Body of pancreas (tissue), 4 donors: ENCODE results near the gene ADPRS.

Source experiments
- POLR2A ChIP-seq, 3 donors: fragments of 450-650 bp; IDR thresholded peaks; one replicate each; pipeline ENCODE4 v1.6.1; 2016; ENCODE audit warnings: antibody characterized with exemption in 3 of 3, mild to moderate bottlenecking in 2 of 3
- TF ChIP-seq, protein P1 (sequence below), 7 experiments: fragments of 450-650 bp in 4 of 7; fragments of 200-600 bp in 3 of 7; sonication (generic) in 3 of 7; IDR thresholded peaks; one replicate each; pipeline ENCODE4 v1.5.1; 2016 to 2019; ENCODE audit warnings: antibody characterized with exemption in 7 of 7

DNA sequence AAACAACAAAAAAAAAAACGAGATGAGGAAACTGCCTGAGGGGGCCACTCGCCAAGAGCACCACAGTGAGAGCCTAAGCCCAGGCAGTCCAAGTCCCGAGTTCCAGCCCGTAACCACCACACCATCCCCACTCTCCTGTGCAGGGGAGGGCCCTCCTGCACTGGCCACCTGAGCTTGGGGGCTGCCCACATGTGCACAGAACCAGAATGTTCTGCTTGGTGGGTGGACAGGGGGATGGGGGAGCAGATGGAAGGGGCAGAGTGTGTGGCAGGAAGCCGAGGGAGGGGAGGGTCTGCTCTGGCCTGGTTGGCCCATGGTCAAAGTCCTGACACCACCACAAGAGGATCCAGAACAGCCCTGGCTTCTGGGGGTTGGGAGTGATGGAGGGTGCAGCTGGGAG, 17.6 kb downstream of the ADPRS start:
- TF ChIP-seq, protein P1, sequence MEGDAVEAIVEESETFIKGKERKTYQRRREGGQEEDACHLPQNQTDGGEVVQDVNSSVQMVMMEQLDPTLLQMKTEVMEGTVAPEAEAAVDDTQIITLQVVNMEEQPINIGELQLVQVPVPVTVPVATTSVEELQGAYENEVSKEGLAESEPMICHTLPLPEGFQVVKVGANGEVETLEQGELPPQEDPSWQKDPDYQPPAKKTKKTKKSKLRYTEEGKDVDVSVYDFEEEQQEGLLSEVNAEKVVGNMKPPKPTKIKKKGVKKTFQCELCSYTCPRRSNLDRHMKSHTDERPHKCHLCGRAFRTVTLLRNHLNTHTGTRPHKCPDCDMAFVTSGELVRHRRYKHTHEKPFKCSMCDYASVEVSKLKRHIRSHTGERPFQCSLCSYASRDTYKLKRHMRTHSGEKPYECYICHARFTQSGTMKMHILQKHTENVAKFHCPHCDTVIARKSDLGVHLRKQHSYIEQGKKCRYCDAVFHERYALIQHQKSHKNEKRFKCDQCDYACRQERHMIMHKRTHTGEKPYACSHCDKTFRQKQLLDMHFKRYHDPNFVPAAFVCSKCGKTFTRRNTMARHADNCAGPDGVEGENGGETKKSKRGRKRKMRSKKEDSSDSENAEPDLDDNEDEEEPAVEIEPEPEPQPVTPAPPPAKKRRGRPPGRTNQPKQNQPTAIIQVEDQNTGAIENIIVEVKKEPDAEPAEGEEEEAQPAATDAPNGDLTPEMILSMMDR (IDR thresholded peaks at IDR 0.05): no peak
- TF ChIP-seq POLR2A (IDR thresholded peaks at IDR 0.05): no peak
